IMR-90 (cell line): ENCODE data around the gene OR13A1. TPM values are rescaled to one million over a fixed set of nuclear protein-coding genes. Genes with fewer than 3 reads are reported as not detected.

Experiments
- ATAC-seq: fragments of 200-7000 bp; cut with Tn5 transposase; 2 replicates; pipeline ENCODE4 v1.9.1; 2020; ENCODE audit warnings: low read depth, mild to moderate bottlenecking, moderate library complexity
- BruUV-seq: library from RNA; stranded (reverse); fragments of 400-500 nt; replicated peaks from 2 replicates; lab custom pipeline; 2021; lab: Mats Ljungman, UMichigan
- CTCF ChIA-PET: fragments of 300-600 bp; formaldehyde crosslinking; extraction: SDS; loops from one replicate; lab custom pipeline; 2021; ENCODE audit warnings: antibody characterized with exemption; lab: Yijun Ruan, JAX
- POLR2A ChIA-PET: fragments of 300-600 bp; sonication (Branson Sonifier 250); formaldehyde crosslinking; loops from one replicate; lab custom pipeline; 2022; ENCODE audit warnings: antibody characterized with exemption; ENCODE audit not compliant: unreplicated experiment; lab: Charles Lee
- DNase-seq: peaks from one replicate; pipeline ENCODE4 v3.0.0; 2013
- H2AFZ ChIP-seq: replicated peaks from 2 replicates; pipeline ENCODE3; 2013; ENCODE audit warnings: low read length, mild to moderate bottlenecking; ENCODE audit not compliant: poor library complexity
- H2AK5ac ChIP-seq: 2 replicates; pipeline ENCODE4 v1.6.1; 2013; ENCODE audit warnings: low read depth, low read length, inconsistent platforms
- H2AK9ac ChIP-seq: replicated peaks from 2 replicates; pipeline ENCODE3; 2013; ENCODE audit warnings: mild to moderate bottlenecking, low read depth, low read length, moderate library complexity; ENCODE audit not compliant: poor library complexity
- H2BK120ac ChIP-seq: 2 replicates; pipeline ENCODE4 v1.6.1; 2013; ENCODE audit warnings: low read depth, low read length, inconsistent platforms
- H2BK15ac ChIP-seq: 3 replicates; pipeline ENCODE4 v1.6.1; 2013; ENCODE audit warnings: low read depth, low read length, inconsistent platforms
- H2BK20ac ChIP-seq: 2 replicates; pipeline ENCODE4 v1.6.1; 2013; ENCODE audit warnings: low read depth, mild to moderate bottlenecking, inconsistent platforms, low read length, moderate library complexity
- H2BK5ac ChIP-seq: 2 replicates; pipeline ENCODE4 v1.6.1; 2013; ENCODE audit warnings: mild to moderate bottlenecking, low read depth, low read length, inconsistent platforms; ENCODE audit not compliant: poor library complexity, severe bottlenecking
- H3K14ac ChIP-seq: replicated peaks from 2 replicates; pipeline ENCODE4 v1.6.1; 2013; ENCODE audit warnings: low read depth, low read length, inconsistent platforms
- H3K18ac ChIP-seq: 2 replicates; pipeline ENCODE4 v1.6.1; 2013; ENCODE audit warnings: low read depth, low read length, control low read depth
- H3K23ac ChIP-seq: 2 replicates; pipeline ENCODE4 v1.6.1; 2013; ENCODE audit warnings: low read depth, low read length, inconsistent platforms
- H3K27ac ChIP-seq: 2 replicates; pipeline ENCODE4 v1.5.1; 2013; ENCODE audit warnings: mild to moderate bottlenecking, control low read depth, low read length; ENCODE audit not compliant: insufficient read depth
- H3K27me3 ChIP-seq: 2 replicates; pipeline ENCODE4 v1.6.1; 2013; ENCODE audit warnings: low read length; ENCODE audit not compliant: control insufficient read depth, insufficient read depth
- H3K36me3 ChIP-seq: 2 replicates; pipeline ENCODE4 v1.6.1; 2013; ENCODE audit warnings: low read length, mixed read lengths; ENCODE audit not compliant: control insufficient read depth, insufficient read depth
- H3K4ac ChIP-seq: 2 replicates; pipeline ENCODE4 v1.6.1; 2013; ENCODE audit warnings: low read depth, low read length, inconsistent platforms
- H3K4me1 ChIP-seq: 2 replicates; pipeline ENCODE4 v1.6.1; 2013; ENCODE audit warnings: low read length, mixed read lengths; ENCODE audit not compliant: control insufficient read depth, insufficient read depth
- H3K4me2 ChIP-seq: 2 replicates; pipeline ENCODE4 v1.6.1; 2013; ENCODE audit warnings: low read depth, mild to moderate bottlenecking, control low read depth, low read length, moderate library complexity
- H3K4me3 ChIP-seq: 2 replicates; pipeline ENCODE4 v1.5.1; 2013; ENCODE audit warnings: low read depth, mild to moderate bottlenecking, control low read depth, low read length, moderate library complexity; ENCODE audit not compliant: insufficient read depth
- H3K56ac ChIP-seq: 2 replicates; pipeline ENCODE4 v1.6.1; 2013; ENCODE audit warnings: low read length, inconsistent platforms; ENCODE audit not compliant: insufficient read depth; ENCODE audit errors: extremely low read depth
- H3K79me1 ChIP-seq, 2 experiments: 2 replicates each; pipeline ENCODE4 v1.6.1; 2013; ENCODE audit warnings: low read length in 2 of 2, inconsistent platforms in 1 of 2, low read depth in 1 of 2
- H3K9ac ChIP-seq: 2 replicates; pipeline ENCODE4 v1.6.1; 2013; ENCODE audit warnings: low read depth, low read length, control low read depth
- H3K9me1 ChIP-seq: 2 replicates; pipeline ENCODE4 v1.6.1; 2013; ENCODE audit warnings: low read length, inconsistent platforms; ENCODE audit not compliant: insufficient read depth
- H3K9me3 ChIP-seq: 2 replicates; pipeline ENCODE4 v1.6.1; 2013; ENCODE audit warnings: low read length; ENCODE audit not compliant: control insufficient read depth, insufficient read depth
- H4K20me1 ChIP-seq: 2 replicates; pipeline ENCODE4 v1.6.1; 2013; ENCODE audit warnings: low read length, inconsistent platforms; ENCODE audit not compliant: insufficient read depth
- H4K5ac ChIP-seq: 2 replicates; pipeline ENCODE4 v1.6.1; 2013; ENCODE audit warnings: mild to moderate bottlenecking, low read depth, low read length, control low read depth
- H4K8ac ChIP-seq, 2 experiments: 2 replicates each; pipeline ENCODE4 v1.6.1; 2013; ENCODE audit warnings: low read depth in 2 of 2, low read length in 2 of 2, control low read depth in 1 of 2, inconsistent platforms in 1 of 2
- H4K91ac ChIP-seq: 2 replicates; pipeline ENCODE4 v1.6.1; 2013; ENCODE audit warnings: low read depth, low read length, inconsistent platforms; ENCODE audit not compliant: insufficient read depth
- BHLHE40 ChIP-seq: fragments of 150-350 bp; IDR thresholded peaks from 2 replicates; pipeline ENCODE4 v1.6.1; 2016; ENCODE audit warnings: mild to moderate bottlenecking, low read depth, low read length
- CEBPB ChIP-seq: IDR thresholded peaks from 2 replicates; pipeline ENCODE4 v1.6.1; 2012; ENCODE audit warnings: low read depth, low read length, improper control_type of control experiment
- CHD1 ChIP-seq: IDR thresholded peaks from 2 replicates; pipeline ENCODE4 v1.6.1; 2012; ENCODE audit warnings: low read depth, low read length, improper control_type of control experiment
- CTCF ChIP-seq: conservative IDR thresholded peaks from 2 replicates; pipeline ENCODE4 v1.5.1; 2012; ENCODE audit warnings: mild to moderate bottlenecking, low read depth, low read length, improper control_type of control experiment
- ELK1 ChIP-seq: fragments of 150-350 bp; IDR thresholded peaks from 2 replicates; pipeline ENCODE4 v1.6.1; 2016; ENCODE audit warnings: low read depth, mild to moderate bottlenecking, low read length, moderate library complexity, borderline replicate concordance
- FOS ChIP-seq: fragments of 150-350 bp; IDR thresholded peaks from 2 replicates; pipeline ENCODE4 v1.6.1; 2016; ENCODE audit warnings: low read depth, low read length
- MAFK ChIP-seq: IDR thresholded peaks from 2 replicates; pipeline ENCODE4 v1.6.1; 2012; ENCODE audit warnings: low read depth, low read length, improper control_type of control experiment
- MAZ ChIP-seq: IDR thresholded peaks from 2 replicates; pipeline ENCODE4 v1.6.1; 2012; ENCODE audit warnings: low read depth, mild to moderate bottlenecking, low read length, improper control_type of control experiment, moderate library complexity, borderline replicate concordance
- MXI1 ChIP-seq: IDR thresholded peaks from 2 replicates; pipeline ENCODE4 v1.6.1; 2012; ENCODE audit warnings: low read depth, mild to moderate bottlenecking, low read length, moderate library complexity, borderline replicate concordance
- NFE2L2 ChIP-seq: fragments of 150-350 bp; IDR thresholded peaks from 2 replicates; pipeline ENCODE4 v1.6.1; 2016; ENCODE audit warnings: low read depth, mild to moderate bottlenecking, low read length
- POLR2A ChIP-seq: IDR thresholded peaks from 2 replicates; pipeline ENCODE4 v1.6.1; 2012; ENCODE audit warnings: mild to moderate bottlenecking, low read depth, low read length
- RAD21 ChIP-seq: IDR thresholded peaks from 2 replicates; pipeline ENCODE4 v1.6.1; 2012; ENCODE audit warnings: low read length, improper control_type of control experiment
- RCOR1 ChIP-seq: IDR thresholded peaks from 2 replicates; pipeline ENCODE4 v1.6.1; 2012; ENCODE audit warnings: mild to moderate bottlenecking, low read length, improper control_type of control experiment; ENCODE audit not compliant: insufficient replicate concordance
- RFX5 ChIP-seq: IDR thresholded peaks from 2 replicates; pipeline ENCODE4 v1.8.0; 2012; ENCODE audit warnings: low read depth, mild to moderate bottlenecking, low read length, moderate library complexity
- SMC3 ChIP-seq: fragments of 150-350 bp; IDR thresholded peaks from 2 replicates; pipeline ENCODE4 v1.6.1; 2016; ENCODE audit warnings: low read depth, mild to moderate bottlenecking, antibody characterized with exemption, low read length, moderate library complexity
- USF2 ChIP-seq: fragments of 150-350 bp; IDR thresholded peaks from 2 replicates; pipeline ENCODE4 v1.6.1; 2017; ENCODE audit warnings: mild to moderate bottlenecking, antibody characterized with exemption, low read length, low read depth
- WGBS, 2 experiments: methylation state at CpG; one replicate each; pipeline versions ENCODE4 v1.1.5 to v1.1.7; 2013; ENCODE audit warnings: missing lambda C conversion rate in 2 of 2; ENCODE audit not compliant: insufficient read length in 1 of 2; ENCODE audit errors: extremely low coverage in 2 of 2; 5-methylcytosine and 5-hydroxymethylcytosine counted together
- dilution Hi-C: fragments of 300-500 bp; cut with HindIII; formaldehyde crosslinking; loops from one replicate; pipeline ENCODE4 v1.14.3; 2018; ENCODE audit warnings: low sequenced_read_pairs; ENCODE audit not compliant: unreplicated experiment
- in situ Hi-C: fragments of 300-500 bp; cut with MboI; formaldehyde crosslinking; loops from 3 replicates; pipeline ENCODE4 v1.14.3; 2019; ENCODE audit warnings: low sequenced_read_pairs, inconsistent platforms, mixed read lengths
- intact Hi-C: fragments of 100-400 bp; cut with micrococcal nuclease; formaldehyde crosslinking; loops from 2 replicates; pipeline ENCODE4 v1.10.0; 2022
- polyA plus RNA-seq, 3 experiments: library from polyadenylated mRNA; depleted of rRNA; stranded (reverse); fragments of >200 nt; gene quantifications; 2 replicates each; pipeline ENCODE4 v1.2.3, GENCODE V29; 2012; ENCODE audit warnings: low replicate concordance in 1 of 3
- total RNA-seq: library from RNA; depleted of rRNA; stranded (reverse); fragments of >200 nt; gene quantifications from 2 replicates; pipeline ENCODE4 v1.2.3, GENCODE V29; 2012

The OR13A1 gene
- total and polyA plus RNA-seq, 2 of the 4 experiments (the other 2 are of a cell fraction) = not detected

- no peaks in the 10 kb centered on the region for H3K9me1 ChIP-seq
- H3K4me3 ChIP-seq = no peak overlapping the region
- no peaks in the 10 kb centered on the region for H3K36me3 ChIP-seq
- H2BK20ac ChIP-seq = no peak overlapping the region
- in situ Hi-C loops = no loop called here
- no peak overlapping the region for H4K91ac ChIP-seq
- no peak overlapping the region for H2BK15ac ChIP-seq
- no peaks in the 10 kb centered on the region for H3K9me3 ChIP-seq
- no peak overlapping the region for H2BK5ac ChIP-seq
- no peaks in the 10 kb centered on the region for H3K79me1 ChIP-seq
- no peak overlapping the region for H3K4me2 ChIP-seq
- H2BK120ac ChIP-seq = no peak overlapping the region
- H4K5ac ChIP-seq = no peak overlapping the region
- no peak overlapping the region for H3K27ac ChIP-seq
- no peak for ATAC-seq
- dilution Hi-C loops = no loop called here
- ChIA-PET POLR2A (no interaction called here), CTCF (no interaction called here)
- no peaks in the 10 kb centered on the region for H3K4me1 ChIP-seq
- no peak overlapping the region for H3K23ac ChIP-seq
- H3K18ac ChIP-seq = no peak overlapping the region
- H3K56ac ChIP-seq = no peak overlapping the region
- no CpG with 5 or more reads among the region's 1 CpG for WGBS, 2 experiments
- no peak for DNase-seq
- H2AK9ac ChIP-seq = no peak overlapping the region
- intact Hi-C loops = no loop called here
- no peak overlapping the region for H3K9ac ChIP-seq
- no peak overlapping the region for H3K14ac ChIP-seq
- H3K4ac ChIP-seq = no peak overlapping the region
- H2AK5ac ChIP-seq = no peak overlapping the region
- TF ChIP-seq CEBPB (no peak), RAD21 (no peak), NFE2L2 (no peak), POLR2A (no peak), RCOR1 (no peak), ELK1 (no peak), MXI1 (no peak), MAFK (no peak), SMC3 (no peak), BHLHE40 (no peak), CHD1 (no peak), USF2 (no peak), CTCF (no peak), RFX5 (no peak), FOS (no peak), MAZ (no peak)
- H3K27me3 ChIP-seq = no peaks in the 10 kb centered on the region
- H4K8ac ChIP-seq = no peak overlapping the region
- no peaks in the 10 kb centered on the region for H4K20me1 ChIP-seq
- no peak overlapping the region for H2AFZ ChIP-seq
- no TSS peak for BruUV-seq
Measured at GRCh38 chr10:45339894-45340293, 24.5 kb upstream of the OR13A1 start.
